ENCODE data around the gene BRICD5. TPM values are rescaled to one million over a fixed set of nuclear protein-coding genes. Genes with fewer than 3 reads are reported as not detected.

Gene BRICD5
- total RNA-seq, 1 donor from 2014 or later, result 7.8 TPM

- intact Hi-C loops (cut with DNase I), result no loop called here
- H3K36me3 ChIP-seq, result peaks cover 49% of the 10 kb centered on the region
- TF ChIP-seq CTCF (IDR thresholded peaks at IDR 0.05), result no peak
- no peak overlapping the region for H3K4me3 ChIP-seq
- no peaks in the 10 kb centered on the region for H3K9me3 ChIP-seq
- DNase-seq (no peak), ATAC-seq (no peak)
- no peak overlapping the region for H3K27ac ChIP-seq
- peaks cover 25% of the 10 kb centered on the region for H3K4me1 ChIP-seq
- H3K27me3 ChIP-seq (ENCODE audit: low read depth), result peaks cover 30% of the 10 kb centered on the region
These were observed 28.4 kb upstream of the BRICD5 start for GRCh38 chr16:2238838-2239675.

GRCh38 chr16:2238150-2238837, 27.6 kb upstream of the BRICD5 start:
- no peak for TF ChIP-seq CTCF (IDR thresholded peaks at IDR 0.05)
- Histone ChIP-seq H3K27me3 (ENCODE audit: low read depth) (peaks cover 30% of the 10 kb centered on the region), H3K36me3 (peaks cover 49% of the 10 kb centered on the region), H3K4me1 (peaks cover 25% of the 10 kb centered on the region), H3K9me3 (no peaks in the 10 kb centered on the region), H3K27ac (no peak overlapping the region), H3K4me3 (no peak overlapping the region)
- intact Hi-C loops (cut with DNase I), result no loop called here
- peak in 1 of 2 donors; percentile 20 for ATAC-seq
- no peak for DNase-seq

- Histone ChIP-seq H3K4me3 (no peak overlapping the region), H3K4me1 (peaks cover 25% of the 10 kb centered on the region), H3K27me3 (ENCODE audit: low read depth) (peaks cover 30% of the 10 kb centered on the region), H3K36me3 (peaks cover 49% of the 10 kb centered on the region), H3K27ac (no peak overlapping the region), H3K9me3 (no peaks in the 10 kb centered on the region)
- intact Hi-C loops (cut with DNase I), result no loop called here
- no peak for TF ChIP-seq CTCF (IDR thresholded peaks at IDR 0.05)
- ATAC-seq, result peak; percentile 16 to 28
- DNase-seq, result no peak
These were observed 27.0 kb upstream of the BRICD5 start for GRCh38 chr16:2237493-2238149.

GRCh38 chr16:2237102-2237482, 26.4 kb upstream of the BRICD5 start:
- ATAC-seq (no peak), DNase-seq (no peak)
- Histone ChIP-seq H3K4me3 (peak overlapping the region; percentile 7), H3K9me3 (no peaks in the 10 kb centered on the region), H3K36me3 (peaks cover 49% of the 10 kb centered on the region), H3K4me1 (peaks cover 25% of the 10 kb centered on the region), H3K27me3 (ENCODE audit: low read depth) (peaks cover 30% of the 10 kb centered on the region), H3K27ac (no peak overlapping the region)
- intact Hi-C loops (cut with DNase I), result no loop called here
- no peak for TF ChIP-seq CTCF (IDR thresholded peaks at IDR 0.05)

GRCh38 chr16:2236337-2237101, 25.9 kb upstream of the BRICD5 start, which contains the start of gene DNASE1L2:
Gene DNASE1L2 (plus strand): TSS chr16:2236444. CDS start chr16:2236817, 373 bp downstream.
- Histone ChIP-seq H3K9me3 (no peaks in the 10 kb centered on the region), H3K27ac (no peak within 1 kb of the TSS), H3K4me3 (peak within 1 kb of the TSS; percentile 7), H3K36me3 (peaks cover 49% of the 10 kb centered on the region), H3K4me1 (peaks cover 25% of the 10 kb centered on the region), H3K27me3 (ENCODE audit: low read depth) (peaks cover 30% of the 10 kb centered on the region)
- peak; percentile 8 to 16 for ATAC-seq
- no peak for DNase-seq
- intact Hi-C loops (cut with DNase I), result no loop called here
- TF ChIP-seq CTCF (IDR thresholded peaks at IDR 0.05), result no peak
